Kidney epithelial cell (primary cell): Measurements from ENCODE around the gene USF2. TPM values are rescaled to one million over a fixed set of nuclear protein-coding genes. Genes with fewer than 3 reads are reported as not detected.

Experiments used
- DNase-seq: peaks from one replicate; pipeline ENCODE4 v3.0.0-alpha.2; 2010; ENCODE audit warnings: low read depth
- H3K27me3 ChIP-seq: 2 replicates; pipeline ENCODE4 v1.6.0; 2011; ENCODE audit warnings: low read length; ENCODE audit not compliant: control insufficient read depth, insufficient read depth
- H3K36me3 ChIP-seq: 2 replicates; pipeline ENCODE4 v1.5.1; 2011; ENCODE audit warnings: low read length; ENCODE audit not compliant: control insufficient read depth, insufficient read depth
- H3K4me3 ChIP-seq: 2 replicates; pipeline ENCODE4 v1.5.1; 2011; ENCODE audit warnings: low read depth, mild to moderate bottlenecking, control low read depth, low read length
- CTCF ChIP-seq: IDR thresholded peaks from 2 replicates; pipeline ENCODE4 v1.5.1; 2011; ENCODE audit warnings: mild to moderate bottlenecking, moderate library complexity, low read length, control low read depth, inconsistent platforms; ENCODE audit not compliant: insufficient read depth, poor library complexity, severe bottlenecking
- total RNA-seq: library from RNA; depleted of rRNA; stranded (reverse); fragments of >200 nt; gene quantifications from 2 replicates; pipeline ENCODE4 v1.2.3, GENCODE V29; 2015

The USF2 gene
- total RNA-seq, 1 donor from 2014 or later, result 95.1 TPM

GRCh38 chr19:35310811-35311465, 42.2 kb downstream of the USF2 start:
- no peak for DNase-seq
- H3K4me3 ChIP-seq, result no peak overlapping the region

GRCh38 chr19:35311901-35312665, 43.3 kb downstream of the USF2 start:
- no peak for TF ChIP-seq CTCF
- no peak for DNase-seq
- Histone ChIP-seq H3K27me3 (peaks cover 2% of the 10 kb centered on the region), H3K36me3 (no peaks in the 10 kb centered on the region), H3K4me3 (no peak overlapping the region)

More at GRCh38 chr19:35310811-35311465, 42.2 kb downstream of the USF2 start:
- Histone ChIP-seq H3K36me3 (no peaks in the 10 kb centered on the region), H3K27me3 (peaks cover 2% of the 10 kb centered on the region)
- no peak for TF ChIP-seq CTCF

- peaks cover 2% of the 10 kb centered on the region for H3K27me3 ChIP-seq
- no peak for DNase-seq
- H3K4me3 ChIP-seq, result no peak overlapping the region
- TF ChIP-seq CTCF, result no peak
- H3K36me3 ChIP-seq, result no peaks in the 10 kb centered on the region
These were observed 44.8 kb downstream of the USF2 start for GRCh38 chr19:35313587-35313986.

GRCh38 chr19:35314031-35314430, 45.3 kb downstream of the USF2 start:
- no peak overlapping the region for H3K4me3 ChIP-seq
- TF ChIP-seq CTCF, result no peak
- H3K27me3 ChIP-seq, result peaks cover 2% of the 10 kb centered on the region
- no peaks in the 10 kb centered on the region for H3K36me3 ChIP-seq
- DNase-seq, result no peak

- H3K27me3 ChIP-seq, result peaks cover under 1% of the 10 kb centered on the region
- H3K4me3 ChIP-seq, result no peak overlapping the region
- DNase-seq, result no peak
- H3K36me3 ChIP-seq, result no peaks in the 10 kb centered on the region
- TF ChIP-seq CTCF, result no peak
These were observed 46.2 kb downstream of the USF2 start for GRCh38 chr19:35314858-35315470.
